ENCODE results near the gene MPHOSPH9.
A peak's percentile ranks its signal among the peaks of the same experiment; 100 is the strongest.

Gene MPHOSPH9

DNA sequence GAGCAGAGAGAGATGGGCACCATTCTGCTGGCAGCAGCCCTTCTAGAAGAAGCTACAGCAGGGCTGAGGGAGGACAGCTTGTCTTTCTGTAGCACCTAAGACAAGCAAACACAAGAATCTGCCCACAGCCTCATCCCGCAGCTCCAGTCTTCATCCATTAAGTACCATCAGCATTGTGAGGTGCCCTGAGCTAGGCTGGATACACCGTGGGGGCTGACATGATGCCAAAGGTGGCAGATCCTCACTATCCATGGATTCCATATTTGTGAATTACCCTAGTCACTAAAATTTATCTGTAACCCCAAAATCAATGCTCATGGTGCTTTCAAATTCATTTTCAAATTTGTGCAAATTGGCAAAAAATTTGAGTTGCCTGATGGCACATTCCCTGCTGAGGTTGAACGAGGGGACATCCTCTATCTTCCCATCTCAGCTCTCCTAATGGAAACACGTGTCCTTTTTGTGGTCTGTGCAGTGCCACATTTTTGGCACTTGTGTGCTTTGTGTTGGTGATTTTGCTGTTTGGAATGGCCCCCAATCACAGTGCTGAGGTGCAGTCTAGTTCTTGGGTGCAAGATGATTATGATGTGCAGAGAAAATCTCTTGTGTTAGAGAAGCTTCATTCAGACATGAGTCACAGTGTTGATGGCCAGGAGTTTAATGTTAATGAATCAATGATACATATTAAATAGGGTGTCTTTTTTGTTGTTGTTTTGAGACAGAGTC is 89.0 kb downstream of the MPHOSPH9 start:
- Histone ChIP-seq H3K4me2 (ENCODE audit: insufficient read depth, low read length, poor library complexity, severe bottlenecking) (no peak overlapping the region), H2BK5ac (ENCODE audit: low read length) (no peak overlapping the region), H3K4ac (ENCODE audit: low read length) (no peak overlapping the region), H3K4me3 (ENCODE audit: low read length in 2 of 2) (no peak overlapping the region), H3K9ac (ENCODE audit: low read depth, low read length, poor library complexity) (no peak overlapping the region), H2BK15ac (ENCODE audit: low read length) (no peak overlapping the region), H3K36me3 (replicated peaks in 1 of 2; ENCODE audit: control insufficient read depth in 2 of 2, insufficient read depth in 2 of 2, low read length in 2 of 2) (no peaks in the 10 kb centered on the region), H3K4me1 (ENCODE audit: control insufficient read depth in 2 of 2, insufficient read depth in 1 of 2, low read depth in 1 of 2, low read length in 2 of 2) (peaks cover 21 to 28% of the 10 kb centered on the region in 2 donors), H2BK120ac (ENCODE audit: low read depth, low read length) (no peak overlapping the region), H3K9me3 (replicated peaks in 1 of 2; ENCODE audit: control insufficient read depth in 2 of 2, insufficient read depth in 1 of 2, low read depth in 1 of 2, low read length in 2 of 2) (no peaks in the 10 kb centered on the region), H3K14ac (ENCODE audit: low read length) (no peak overlapping the region), H3K23ac (ENCODE audit: low read depth, low read length, poor library complexity) (no peak overlapping the region), H3K27me3 (ENCODE audit: control insufficient read depth in 3 of 3, insufficient read depth in 3 of 3, low read depth in 1 of 3, low read length in 3 of 3) (peaks cover 0 to 4% (median 0%) of the 10 kb centered on the region in 3 experiments), H3K18ac (ENCODE audit: low read length) (no peak overlapping the region), H2AK5ac (ENCODE audit: low read depth, low read length) (peak overlapping the region; percentile 8), H4K8ac (ENCODE audit: low read depth, low read length) (no peak overlapping the region), H4K91ac (ENCODE audit: low read depth, low read length, poor library complexity) (peak overlapping the region; percentile 42), H3K79me1 (ENCODE audit: low read depth, low read length) (no peaks in the 10 kb centered on the region), H2AFZ (ENCODE audit: low read length) (no peak overlapping the region), H2BK12ac (ENCODE audit: low read length) (no peak overlapping the region), H3K27ac (replicated peaks; ENCODE audit: low read length) (no peak overlapping the region)
- no peak for DNase-seq (ENCODE audit: low spot score)
- no CpG with 5 or more reads among the region's 4 CpGs for WGBS, 2 donors (ENCODE audit: extremely low coverage in 2 of 2, insufficient read length in 2 of 2, insufficient replicate concordance in 1 of 2)

- Histone ChIP-seq H3K9ac (ENCODE audit: low read depth, low read length, poor library complexity) (peak overlapping the region; percentile 18), H2AFZ (ENCODE audit: low read length) (no peak overlapping the region), H4K8ac (ENCODE audit: low read depth, low read length) (no peak overlapping the region), H3K36me3 (replicated peaks in 1 of 2; ENCODE audit: control insufficient read depth in 2 of 2, insufficient read depth in 2 of 2, low read length in 2 of 2) (no peaks in the 10 kb centered on the region), H2AK5ac (ENCODE audit: low read depth, low read length) (peak overlapping the region; percentile 8), H3K27ac (replicated peaks; ENCODE audit: low read length) (no peak overlapping the region), H2BK5ac (ENCODE audit: low read length) (no peak overlapping the region), H3K9me3 (replicated peaks in 1 of 2; ENCODE audit: control insufficient read depth in 2 of 2, insufficient read depth in 1 of 2, low read depth in 1 of 2, low read length in 2 of 2) (no peaks in the 10 kb centered on the region), H3K27me3 (ENCODE audit: control insufficient read depth in 3 of 3, insufficient read depth in 3 of 3, low read depth in 1 of 3, low read length in 3 of 3) (no peaks in the 10 kb centered on the region), H3K4me2 (ENCODE audit: insufficient read depth, low read length, poor library complexity, severe bottlenecking) (no peak overlapping the region), H2BK15ac (ENCODE audit: low read length) (no peak overlapping the region), H3K23ac (ENCODE audit: low read depth, low read length, poor library complexity) (no peak overlapping the region), H3K14ac (ENCODE audit: low read length) (no peak overlapping the region), H3K79me1 (ENCODE audit: low read depth, low read length) (no peaks in the 10 kb centered on the region), H3K4me1 (ENCODE audit: control insufficient read depth in 2 of 2, insufficient read depth in 1 of 2, low read depth in 1 of 2, low read length in 2 of 2) (peaks cover 21 to 28% of the 10 kb centered on the region in 2 donors), H3K4me3 (ENCODE audit: low read length in 2 of 2) (no peak overlapping the region), H3K4ac (ENCODE audit: low read length) (no peak overlapping the region), H2BK120ac (ENCODE audit: low read depth, low read length) (peak overlapping the region; percentile 20), H4K91ac (ENCODE audit: low read depth, low read length, poor library complexity) (peak overlapping the region; percentile 42), H2BK12ac (ENCODE audit: low read length) (no peak overlapping the region), H3K18ac (ENCODE audit: low read length) (no peak overlapping the region)
- no CpG with 5 or more reads among the region's 11 CpGs for WGBS, 2 donors (ENCODE audit: extremely low coverage in 2 of 2, insufficient read length in 2 of 2, insufficient replicate concordance in 1 of 2)
- DNase-seq (ENCODE audit: low spot score), result no peak
Observed at GRCh38 chr12:123142921-123143735, 89.8 kb downstream of the MPHOSPH9 start.

- Histone ChIP-seq H3K4me3 (ENCODE audit: low read length in 2 of 2) (no peak overlapping the region), H3K36me3 (replicated peaks in 1 of 2; ENCODE audit: control insufficient read depth in 2 of 2, insufficient read depth in 2 of 2, low read length in 2 of 2) (peaks cover 0 to 2% of the 10 kb centered on the region in 2 donors), H3K4me1 (ENCODE audit: control insufficient read depth in 2 of 2, insufficient read depth in 1 of 2, low read depth in 1 of 2, low read length in 2 of 2) (peaks cover 21 to 28% of the 10 kb centered on the region in 2 donors), H3K27ac (replicated peaks; ENCODE audit: low read length) (no peak overlapping the region), H3K4me2 (ENCODE audit: insufficient read depth, low read length, poor library complexity, severe bottlenecking) (no peak overlapping the region), H3K79me1 (ENCODE audit: low read depth, low read length) (no peaks in the 10 kb centered on the region), H2AK5ac (ENCODE audit: low read depth, low read length) (no peak overlapping the region), H3K14ac (ENCODE audit: low read length) (no peak overlapping the region), H3K23ac (ENCODE audit: low read depth, low read length, poor library complexity) (no peak overlapping the region), H3K18ac (ENCODE audit: low read length) (no peak overlapping the region), H2BK5ac (ENCODE audit: low read length) (no peak overlapping the region), H4K8ac (ENCODE audit: low read depth, low read length) (no peak overlapping the region), H3K4ac (ENCODE audit: low read length) (no peak overlapping the region), H2AFZ (ENCODE audit: low read length) (no peak overlapping the region), H4K91ac (ENCODE audit: low read depth, low read length, poor library complexity) (no peak overlapping the region), H3K27me3 (ENCODE audit: control insufficient read depth in 3 of 3, insufficient read depth in 3 of 3, low read depth in 1 of 3, low read length in 3 of 3) (no peaks in the 10 kb centered on the region), H2BK120ac (ENCODE audit: low read depth, low read length) (no peak overlapping the region), H2BK15ac (ENCODE audit: low read length) (no peak overlapping the region), H2BK12ac (ENCODE audit: low read length) (no peak overlapping the region), H3K9me3 (replicated peaks in 1 of 2; ENCODE audit: control insufficient read depth in 2 of 2, insufficient read depth in 1 of 2, low read depth in 1 of 2, low read length in 2 of 2) (no peaks in the 10 kb centered on the region), H3K9ac (ENCODE audit: low read depth, low read length, poor library complexity) (no peak overlapping the region)
- no CpG with 5 or more reads among the region's 5 CpGs for WGBS, 2 donors (ENCODE audit: extremely low coverage in 2 of 2, insufficient read length in 2 of 2, insufficient replicate concordance in 1 of 2)
- no peak for DNase-seq (ENCODE audit: low spot score)
Observed at GRCh38 chr12:123142518-123142840, 90.5 kb downstream of the MPHOSPH9 start.
